DND-41 (cell line): ENCODE results near the gene ADCK1.

Experiments used
- ATAC-seq: fragments of 200-7000 bp; cut with Tn5 transposase; 3 replicates; pipeline ENCODE4 v1.9.1; 2021; ENCODE audit warnings: low read depth; ENCODE audit not compliant: insufficient read depth
- DNase-seq: peaks from one replicate; pipeline ENCODE4 v3.0.0-alpha.2; 2020
- H2AFZ ChIP-seq: 2 replicates; pipeline ENCODE4 v1.6.0; 2012; ENCODE audit warnings: low read depth, low read length
- H3K27ac ChIP-seq: 2 replicates; pipeline ENCODE4 v1.5.1; 2012; ENCODE audit warnings: low read length, inconsistent platforms
- H3K27me3 ChIP-seq: fragments of 200-600 bp; sonication (generic); 2 replicates; pipeline ENCODE4 v1.6.0; 2012; ENCODE audit warnings: low read length, mild to moderate bottlenecking, inconsistent platforms; ENCODE audit not compliant: insufficient read depth, poor library complexity
- H3K36me3 ChIP-seq: 2 replicates; pipeline ENCODE4 v1.5.1; 2012; ENCODE audit warnings: low read length, inconsistent platforms; ENCODE audit not compliant: insufficient read depth
- H3K4me1 ChIP-seq: 2 replicates; pipeline ENCODE4 v1.5.1; 2012; ENCODE audit warnings: mild to moderate bottlenecking, low read length; ENCODE audit not compliant: insufficient read depth
- H3K4me2 ChIP-seq: 2 replicates; pipeline ENCODE4 v1.6.0; 2012; ENCODE audit warnings: mild to moderate bottlenecking, moderate library complexity, low read length, inconsistent platforms; ENCODE audit not compliant: insufficient read depth
- H3K4me3 ChIP-seq, 2 experiments: fragments of 200-600 bp in 1 of 2; shearing (Covaris generic) in 1 of 2; 2 replicates each; pipeline ENCODE4 v1.5.1; 2012 to 2016; ENCODE audit warnings: inconsistent platforms in 2 of 2, low read length in 2 of 2, mild to moderate bottlenecking in 2 of 2, low read depth in 1 of 2, moderate library complexity in 1 of 2
- H3K79me2 ChIP-seq: 2 replicates; pipeline ENCODE4 v1.6.0; 2012; ENCODE audit warnings: low read length, inconsistent platforms; ENCODE audit not compliant: insufficient read depth
- H3K9ac ChIP-seq: 2 replicates; pipeline ENCODE4 v1.6.0; 2012; ENCODE audit warnings: low read depth, mild to moderate bottlenecking, inconsistent platforms, low read length, moderate library complexity
- H3K9me3 ChIP-seq: 2 replicates; pipeline ENCODE4 v1.5.1; 2012; ENCODE audit warnings: low read length, moderate library complexity, mild to moderate bottlenecking, inconsistent platforms; ENCODE audit not compliant: insufficient read depth, severe bottlenecking
- H4K20me1 ChIP-seq: 2 replicates; pipeline ENCODE4 v1.6.0; 2012; ENCODE audit warnings: low read length; ENCODE audit not compliant: insufficient read depth
- EZH2 ChIP-seq: IDR thresholded peaks from 3 replicates; pipeline ENCODE4 v1.6.1; 2012; ENCODE audit warnings: borderline replicate concordance, low read depth, mild to moderate bottlenecking, moderate library complexity, low read length, inconsistent platforms; ENCODE audit not compliant: severe bottlenecking
- TF ChIP-seq, protein P1 (sequence below): IDR thresholded peaks from 2 replicates; pipeline ENCODE4 v1.5.1; 2012; ENCODE audit warnings: borderline replicate concordance, low read length, moderate library complexity, mild to moderate bottlenecking; ENCODE audit not compliant: poor library complexity, severe bottlenecking; ENCODE audit errors: extremely low read depth

Gene ADCK1

DNA sequence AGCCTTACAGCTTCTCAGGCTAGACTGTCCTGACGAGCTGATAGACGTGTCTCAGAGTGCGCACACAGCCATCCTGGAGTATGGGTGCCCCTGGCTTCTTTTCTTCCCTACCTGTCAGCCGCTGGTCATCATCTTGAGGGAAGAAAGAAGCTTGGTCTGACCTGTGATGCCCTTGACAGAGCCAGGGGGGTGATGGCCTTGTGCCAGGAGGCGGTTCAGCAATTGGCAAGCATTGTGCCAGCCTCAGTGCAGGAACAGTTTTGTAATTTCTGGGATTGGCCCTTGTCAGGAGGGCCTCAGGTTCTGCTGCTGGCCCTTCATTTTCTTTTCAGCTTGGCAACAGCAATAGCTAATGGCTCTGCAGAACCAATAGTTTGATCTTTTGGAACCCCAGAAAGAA, 80.1 kb downstream of the ADCK1 start:
- Histone ChIP-seq H3K79me2 (no peaks in the 10 kb centered on the region), H3K9ac (no peak overlapping the region), H2AFZ (no peak overlapping the region), H3K4me2 (no peak overlapping the region), H3K4me3 (no peak overlapping the region), H3K27me3 (no peaks in the 10 kb centered on the region), H3K4me1 (no peaks in the 10 kb centered on the region), H3K27ac (no peak overlapping the region), H3K9me3 (no peaks in the 10 kb centered on the region), H4K20me1 (no peaks in the 10 kb centered on the region), H3K36me3 (no peaks in the 10 kb centered on the region)
- ATAC-seq (no peak), DNase-seq (no peak)
- TF ChIP-seq, protein P1, sequence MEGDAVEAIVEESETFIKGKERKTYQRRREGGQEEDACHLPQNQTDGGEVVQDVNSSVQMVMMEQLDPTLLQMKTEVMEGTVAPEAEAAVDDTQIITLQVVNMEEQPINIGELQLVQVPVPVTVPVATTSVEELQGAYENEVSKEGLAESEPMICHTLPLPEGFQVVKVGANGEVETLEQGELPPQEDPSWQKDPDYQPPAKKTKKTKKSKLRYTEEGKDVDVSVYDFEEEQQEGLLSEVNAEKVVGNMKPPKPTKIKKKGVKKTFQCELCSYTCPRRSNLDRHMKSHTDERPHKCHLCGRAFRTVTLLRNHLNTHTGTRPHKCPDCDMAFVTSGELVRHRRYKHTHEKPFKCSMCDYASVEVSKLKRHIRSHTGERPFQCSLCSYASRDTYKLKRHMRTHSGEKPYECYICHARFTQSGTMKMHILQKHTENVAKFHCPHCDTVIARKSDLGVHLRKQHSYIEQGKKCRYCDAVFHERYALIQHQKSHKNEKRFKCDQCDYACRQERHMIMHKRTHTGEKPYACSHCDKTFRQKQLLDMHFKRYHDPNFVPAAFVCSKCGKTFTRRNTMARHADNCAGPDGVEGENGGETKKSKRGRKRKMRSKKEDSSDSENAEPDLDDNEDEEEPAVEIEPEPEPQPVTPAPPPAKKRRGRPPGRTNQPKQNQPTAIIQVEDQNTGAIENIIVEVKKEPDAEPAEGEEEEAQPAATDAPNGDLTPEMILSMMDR = no peak
- no peak for TF ChIP-seq EZH2

DNA sequence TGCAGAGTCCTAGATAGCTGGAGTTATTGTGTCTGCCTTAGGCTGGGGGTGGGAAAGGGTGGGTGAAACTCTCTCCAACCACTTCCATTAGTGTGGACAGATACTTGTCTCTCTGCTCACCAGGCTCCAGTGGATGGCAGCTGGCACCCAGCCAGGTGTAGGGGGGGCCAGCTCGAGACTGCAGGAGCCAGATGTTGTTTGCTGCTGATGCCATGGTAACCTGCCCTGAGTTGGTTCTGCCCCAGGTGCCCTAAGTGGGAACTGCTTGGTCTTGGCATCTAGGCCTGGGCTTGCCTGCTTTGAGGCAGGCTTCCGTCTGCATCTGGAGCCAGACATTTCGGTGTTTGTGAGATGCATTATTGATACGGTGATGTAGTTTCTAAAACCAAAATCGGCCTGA, 82.2 kb downstream of the ADCK1 start:
- Histone ChIP-seq H3K9me3 (no peaks in the 10 kb centered on the region), H3K27ac (no peak overlapping the region), H3K79me2 (no peaks in the 10 kb centered on the region), H3K27me3 (no peaks in the 10 kb centered on the region), H4K20me1 (no peaks in the 10 kb centered on the region), H2AFZ (no peak overlapping the region), H3K4me3 (no peak overlapping the region), H3K9ac (no peak overlapping the region), H3K36me3 (peaks cover 4% of the 10 kb centered on the region), H3K4me2 (no peak overlapping the region), H3K4me1 (no peaks in the 10 kb centered on the region)
- TF ChIP-seq EZH2 = no peak
- TF ChIP-seq, protein P1 = no peak
- DNase-seq (peak; percentile 61), ATAC-seq (peak; percentile 74)

DNA sequence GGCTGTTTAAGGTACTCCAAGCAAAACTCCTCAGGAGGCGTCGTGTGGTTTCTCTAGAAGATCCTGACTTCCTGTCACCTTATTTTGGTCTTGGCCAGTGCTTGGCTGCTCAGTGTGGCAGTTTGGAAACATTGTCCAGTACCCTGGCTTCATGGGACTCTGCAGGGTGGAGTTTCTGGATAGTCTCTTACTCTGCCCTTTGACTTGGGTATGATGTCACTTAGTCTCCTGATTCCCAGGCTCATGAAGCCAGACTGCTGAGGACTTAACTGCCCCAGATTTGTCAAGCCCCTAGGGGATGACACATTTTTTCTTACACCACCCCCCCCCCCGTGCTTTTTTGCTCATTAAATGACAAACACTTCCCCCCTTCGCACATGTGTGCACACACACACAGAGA, 82.7 kb downstream of the ADCK1 start:
- Histone ChIP-seq H3K27me3 (no peaks in the 10 kb centered on the region), H3K27ac (no peak overlapping the region), H3K4me2 (no peak overlapping the region), H3K9me3 (no peaks in the 10 kb centered on the region), H3K36me3 (peaks cover 10% of the 10 kb centered on the region), H2AFZ (no peak overlapping the region), H3K4me1 (no peaks in the 10 kb centered on the region), H4K20me1 (no peaks in the 10 kb centered on the region), H3K4me3 (no peak overlapping the region), H3K9ac (no peak overlapping the region), H3K79me2 (no peaks in the 10 kb centered on the region)
- ATAC-seq (peak; percentile 21; the same call in 1 of the 3 replicates), DNase-seq (peak; percentile 6)
- TF ChIP-seq EZH2 = no peak
- TF ChIP-seq, protein P1 = no peak
